Measurements from ENCODE around the gene RRAGC. TPM values are rescaled to one million over a fixed set of nuclear protein-coding genes. Genes with fewer than 3 reads are reported as not detected.

Gene RRAGC
- total and polyA plus RNA-seq, 2 donors (not counting 3 experiments of a cell fraction or from before 2014, with no cell fraction given), result 24.1 to 40.1 TPM

GRCh38 chr1:38814984-38815464 lies 44.5 kb downstream of the RRAGC start:
- Histone ChIP-seq H3K9ac (replicated peaks; ENCODE audit: extremely low read depth, insufficient read depth, low read length) (no peak overlapping the region), H3K9me1 (replicated peaks; ENCODE audit: control insufficient read depth, extremely low read depth, insufficient read depth, low read length) (no peaks in the 10 kb centered on the region), H3K27ac (ENCODE audit: insufficient read depth, low read depth, low read length) (no peak overlapping the region), H3K36me3 (ENCODE audit: control insufficient read depth in 2 of 2, extremely low read depth in 1 of 2, insufficient read depth in 2 of 2, low read length in 2 of 2) (no peaks in the 10 kb centered on the region), H3K4me3 (replicated peaks in 1 of 3; ENCODE audit: insufficient read depth in 1 of 3, low read depth in 1 of 3, low read length in 3 of 3) (no peak overlapping the region), H3K79me2 (ENCODE audit: control insufficient read depth, insufficient read depth, low read length) (no peaks in the 10 kb centered on the region), H4K20me1 (replicated peaks; ENCODE audit: control insufficient read depth, extremely low read depth, insufficient read depth, low read length) (no peaks in the 10 kb centered on the region), H3K4me2 (ENCODE audit: insufficient read depth, low read length) (no peak overlapping the region), H3K27me3 (ENCODE audit: control insufficient read depth in 2 of 2, insufficient read depth in 2 of 2, low read length in 2 of 2) (peaks cover 45 to 52% of the 10 kb centered on the region in 2 experiments), H2AFZ (ENCODE audit: low read depth, low read length) (no peak overlapping the region), H3K9me3 (replicated peaks; ENCODE audit: control insufficient read depth, insufficient read depth, low read length) (no peaks in the 10 kb centered on the region), H3K4me1 (ENCODE audit: control insufficient read depth, extremely low read depth, insufficient read depth, low read length) (peaks cover 4% of the 10 kb centered on the region)
- dilution Hi-C loops (cut with MboI; ENCODE audit: extremely low pct_ligation_motif_present, low sequenced_read_pairs) (no loop called here), intact Hi-C loops (cut with micrococcal nuclease) (loop anchor here (5.0 kb wide), 2 partner anchors 88 to 788 kb away; no protein-coding TSS in a partner anchor)
- TF ChIP-seq JUN (IDR thresholded peaks at IDR 0.05; ENCODE audit: borderline replicate concordance, insufficient read depth, insufficient read length, low read depth) (no peak), POLR2AphosphoS5 (IDR thresholded peaks at IDR 0.05; ENCODE audit: insufficient read depth, low read depth, low read length) (no peak), CTCF (IDR thresholded peaks at IDR 0.05; ENCODE audit: extremely low read depth in 1 of 2, insufficient read depth in 1 of 2, low read depth in 1 of 2, low read length in 2 of 2) (no peak)
- no peak for DNase-seq (ENCODE audit: low read depth, low spot score)
- FAIRE-seq, result no peak
- CTCF ChIA-PET, result no interaction called here
- no TSS peak for BruUV-seq (replicated peaks)
- POLR2A ChIA-PET, result no interaction called here

DNA sequence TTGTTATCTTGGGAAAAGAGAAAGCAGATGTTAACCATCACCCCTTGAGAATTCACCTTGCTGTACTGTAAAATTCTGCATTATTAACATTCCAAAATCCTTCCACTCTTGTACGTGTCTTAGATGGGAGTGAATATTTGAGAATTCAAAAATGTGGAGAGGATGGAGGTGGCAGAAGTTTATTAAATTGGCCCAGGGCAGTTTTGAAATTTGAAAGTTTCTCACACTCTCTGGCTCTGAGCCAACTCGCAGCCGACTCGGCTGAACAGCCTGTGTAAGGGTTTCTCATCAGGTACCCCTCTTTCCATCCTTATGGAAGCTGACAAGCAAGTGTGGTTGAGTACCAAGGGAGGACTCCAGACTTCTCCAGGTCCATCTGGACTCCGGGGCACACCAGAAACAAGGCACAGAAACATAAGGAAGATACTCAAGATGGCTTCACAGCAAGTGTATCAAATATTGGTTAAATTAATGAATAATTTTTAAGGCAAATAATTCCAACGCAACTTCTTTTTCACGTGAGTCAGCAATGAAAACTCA lies 45.1 kb downstream of the RRAGC start:
- Histone ChIP-seq H2AFZ (ENCODE audit: low read depth, low read length) (no peak overlapping the region), H3K27me3 (ENCODE audit: control insufficient read depth in 2 of 2, insufficient read depth in 2 of 2, low read length in 2 of 2) (peaks cover 42 to 47% of the 10 kb centered on the region in 2 experiments), H3K9ac (replicated peaks; ENCODE audit: extremely low read depth, insufficient read depth, low read length) (no peak overlapping the region), H3K4me3 (replicated peaks in 1 of 3; ENCODE audit: insufficient read depth in 1 of 3, low read depth in 1 of 3, low read length in 3 of 3) (no peak overlapping the region), H3K36me3 (ENCODE audit: control insufficient read depth in 2 of 2, extremely low read depth in 1 of 2, insufficient read depth in 2 of 2, low read length in 2 of 2) (no peaks in the 10 kb centered on the region), H3K9me3 (replicated peaks; ENCODE audit: control insufficient read depth, insufficient read depth, low read length) (no peaks in the 10 kb centered on the region), H4K20me1 (replicated peaks; ENCODE audit: control insufficient read depth, extremely low read depth, insufficient read depth, low read length) (no peaks in the 10 kb centered on the region), H3K9me1 (replicated peaks; ENCODE audit: control insufficient read depth, extremely low read depth, insufficient read depth, low read length) (no peaks in the 10 kb centered on the region), H3K27ac (ENCODE audit: insufficient read depth, low read depth, low read length) (no peak overlapping the region), H3K4me2 (ENCODE audit: insufficient read depth, low read length) (no peak overlapping the region), H3K79me2 (ENCODE audit: control insufficient read depth, insufficient read depth, low read length) (no peaks in the 10 kb centered on the region), H3K4me1 (ENCODE audit: control insufficient read depth, extremely low read depth, insufficient read depth, low read length) (peaks cover 4% of the 10 kb centered on the region)
- CTCF ChIA-PET, result no interaction called here
- DNase-seq (ENCODE audit: low read depth, low spot score), result no peak
- TF ChIP-seq CTCF (IDR thresholded peaks at IDR 0.05; ENCODE audit: extremely low read depth in 1 of 2, insufficient read depth in 1 of 2, low read depth in 1 of 2, low read length in 2 of 2) (no peak), MAX (IDR thresholded peaks at IDR 0.05; ENCODE audit: insufficient read depth, insufficient read length) (no peak), POLR2A (IDR thresholded peaks at IDR 0.05; ENCODE audit: low read depth, low read length) (no peak), FOS (IDR thresholded peaks at IDR 0.05; ENCODE audit: borderline replicate concordance, insufficient read depth, low read length) (no peak), JUN (IDR thresholded peaks at IDR 0.05; ENCODE audit: borderline replicate concordance, insufficient read depth, insufficient read length, low read depth) (no peak), EZH2 (IDR thresholded peaks at IDR 0.05; ENCODE audit: borderline replicate concordance, low read depth, low read length, severe bottlenecking) (no peak), MYC (IDR thresholded peaks at IDR 0.05; ENCODE audit: low read depth, low read length) (no peak), GATA2 (IDR thresholded peaks at IDR 0.05; ENCODE audit: insufficient read depth, insufficient read length, low read depth, low read length) (no peak), POLR2AphosphoS5 (IDR thresholded peaks at IDR 0.05; ENCODE audit: insufficient read depth, low read depth, low read length) (no peak)
- intact Hi-C loops (cut with micrococcal nuclease) (no loop called here), dilution Hi-C loops (cut with MboI; ENCODE audit: extremely low pct_ligation_motif_present, low sequenced_read_pairs) (no loop called here)
- POLR2A ChIA-PET, result no interaction called here
- no TSS peak for BruUV-seq (replicated peaks)
- FAIRE-seq, result no peak

Measured in endothelial cell of umbilical vein (primary cell).